Stimulated activated CD4-positive, alpha-beta T cell treated with anti-CD3 and anti-CD28 coated beads, Interleukin-4, amount 100 ng/mL, for 48 hours (primary cell): ENCODE measurements around the gene NUDT9.
"Not testable (repeated sequence)": the region's sequence is repeated elsewhere in the genome, so short reads cannot be mapped to it uniquely, and the experiment has no call there.

Source experiments
- DNase-seq, 2 donors: peaks; one replicate each; pipeline ENCODE4 v3.0.0-alpha.2; 2020; ENCODE audit warnings: low read depth in 2 of 2

The NUDT9 gene

GRCh38 chr4:87462102-87462501 is 39.7 kb downstream of the NUDT9 start:
- no peak for DNase-seq

GRCh38 chr4:87465739-87466366 is 43.5 kb downstream of the NUDT9 start:
- DNase-seq = no peak

- DNase-seq = no peak
Measured at GRCh38 chr4:87469390-87469789, 47.0 kb downstream of the NUDT9 start.

- DNase-seq = no peak
Measured at GRCh38 chr4:87476934-87477333, 54.6 kb downstream of the NUDT9 start.

- DNase-seq = no peak
Measured at GRCh38 chr4:87478732-87479250, 56.4 kb downstream of the NUDT9 start.

- no peak for DNase-seq
Measured at GRCh38 chr4:87481377-87481776, 59.0 kb downstream of the NUDT9 start.

- not testable (repeated sequence) for DNase-seq
Measured at GRCh38 chr4:87483247-87483646, 60.9 kb downstream of the NUDT9 start.

GRCh38 chr4:87488666-87489065 is 66.3 kb downstream of the NUDT9 start:
- DNase-seq = not testable (repeated sequence)

- no peak for DNase-seq
Measured at GRCh38 chr4:87489678-87490077, 67.3 kb downstream of the NUDT9 start.

- no peak for DNase-seq
Measured at GRCh38 chr4:87490664-87491369, 68.4 kb downstream of the NUDT9 start.

- DNase-seq = no peak
Measured at GRCh38 chr4:87491436-87491835, 69.1 kb downstream of the NUDT9 start.

- not testable (repeated sequence) for DNase-seq
Measured at GRCh38 chr4:87491851-87492250, 69.5 kb downstream of the NUDT9 start.

GRCh38 chr4:87493115-87493514 is 70.7 kb downstream of the NUDT9 start:
- no peak for DNase-seq

GRCh38 chr4:87497159-87497558 is 74.8 kb downstream of the NUDT9 start:
- peak in 1 of 2 donors; percentile 19 for DNase-seq

- DNase-seq = no peak
Measured at GRCh38 chr4:87497578-87497977, 75.2 kb downstream of the NUDT9 start.

GRCh38 chr4:87498446-87498900 is 76.1 kb downstream of the NUDT9 start:
- DNase-seq = no peak

- no peak for DNase-seq
Measured at GRCh38 chr4:87499403-87500091, 77.2 kb downstream of the NUDT9 start.

- no peak for DNase-seq
Measured at GRCh38 chr4:87500092-87500462, 77.7 kb downstream of the NUDT9 start.

GRCh38 chr4:87502580-87503238 is 80.3 kb downstream of the NUDT9 start:
- DNase-seq = no peak

- DNase-seq = no peak
Measured at GRCh38 chr4:87505862-87506261, 83.5 kb downstream of the NUDT9 start.

GRCh38 chr4:87506974-87507701 is 84.8 kb downstream of the NUDT9 start:
- DNase-seq = no peak
